ENCODE results near the gene ACTL6A. TPM values are rescaled to one million over a fixed set of nuclear protein-coding genes. Genes with fewer than 3 reads are reported as not detected.

ACTL6A gene
- total RNA-seq, 1 donor from 2014 or later = 43.5 TPM

DNA sequence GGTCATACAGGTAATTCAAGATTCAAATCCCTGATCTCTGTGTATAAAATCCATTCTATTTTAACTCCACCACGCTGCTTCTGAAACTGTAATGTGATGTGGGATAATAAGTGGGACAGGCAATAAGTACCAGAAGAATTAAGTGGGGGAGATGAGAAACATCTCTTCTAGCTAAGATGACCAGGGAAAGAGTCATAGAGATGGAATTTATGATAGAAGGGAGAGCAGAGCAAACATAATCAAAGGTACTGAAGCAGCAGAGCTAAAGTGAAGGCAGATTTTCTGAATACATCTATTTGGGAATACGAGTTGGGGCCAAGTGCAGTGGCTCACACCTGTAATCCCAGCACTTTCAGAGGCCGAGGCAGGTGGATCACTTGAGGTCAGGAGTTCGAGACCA is 36.8 kb downstream of the ACTL6A start:
- Mint-ChIP-seq H3K9me3 (no peaks in the 10 kb centered on the region), H3K27me3 (ENCODE audit: low read depth) (no peaks in the 10 kb centered on the region), H3K27ac (no peak overlapping the region), H3K4me3 (no peak overlapping the region), H3K36me3 (peaks cover 22% of the 10 kb centered on the region), H3K4me1 (peaks cover 9% of the 10 kb centered on the region)
- TF ChIP-seq, protein P1, sequence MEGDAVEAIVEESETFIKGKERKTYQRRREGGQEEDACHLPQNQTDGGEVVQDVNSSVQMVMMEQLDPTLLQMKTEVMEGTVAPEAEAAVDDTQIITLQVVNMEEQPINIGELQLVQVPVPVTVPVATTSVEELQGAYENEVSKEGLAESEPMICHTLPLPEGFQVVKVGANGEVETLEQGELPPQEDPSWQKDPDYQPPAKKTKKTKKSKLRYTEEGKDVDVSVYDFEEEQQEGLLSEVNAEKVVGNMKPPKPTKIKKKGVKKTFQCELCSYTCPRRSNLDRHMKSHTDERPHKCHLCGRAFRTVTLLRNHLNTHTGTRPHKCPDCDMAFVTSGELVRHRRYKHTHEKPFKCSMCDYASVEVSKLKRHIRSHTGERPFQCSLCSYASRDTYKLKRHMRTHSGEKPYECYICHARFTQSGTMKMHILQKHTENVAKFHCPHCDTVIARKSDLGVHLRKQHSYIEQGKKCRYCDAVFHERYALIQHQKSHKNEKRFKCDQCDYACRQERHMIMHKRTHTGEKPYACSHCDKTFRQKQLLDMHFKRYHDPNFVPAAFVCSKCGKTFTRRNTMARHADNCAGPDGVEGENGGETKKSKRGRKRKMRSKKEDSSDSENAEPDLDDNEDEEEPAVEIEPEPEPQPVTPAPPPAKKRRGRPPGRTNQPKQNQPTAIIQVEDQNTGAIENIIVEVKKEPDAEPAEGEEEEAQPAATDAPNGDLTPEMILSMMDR (IDR thresholded peaks at IDR 0.05; ENCODE audit: unreplicated experiment) = no peak
- DNase-seq (ENCODE audit: low spot score in 2 of 2, unreplicated experiment in 2 of 2) = no peak

DNA sequence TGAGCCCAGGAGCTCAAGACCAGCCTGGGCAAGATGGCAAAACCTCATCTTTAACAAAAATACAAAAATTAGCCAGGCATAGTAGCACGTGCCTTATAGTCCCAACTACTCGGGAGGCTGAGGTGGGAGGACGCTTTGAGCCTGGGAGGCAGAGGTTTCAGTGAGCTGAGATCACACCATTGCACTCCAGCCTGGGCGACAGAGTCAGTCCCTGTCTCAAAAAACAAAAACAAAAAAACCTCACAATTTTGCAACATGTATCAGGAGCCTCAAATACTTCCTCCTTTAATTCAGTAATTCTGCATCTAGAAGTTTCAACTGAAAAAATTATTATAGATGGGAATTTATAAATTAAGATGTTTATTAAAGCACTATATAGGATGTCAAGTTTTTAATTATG is 40.6 kb downstream of the ACTL6A start:
- Mint-ChIP-seq H3K4me3 (peak overlapping the region; percentile 98), H3K27me3 (ENCODE audit: low read depth) (no peaks in the 10 kb centered on the region), H3K27ac (peak overlapping the region; percentile 25), H3K4me1 (peaks cover 16% of the 10 kb centered on the region), H3K9me3 (no peaks in the 10 kb centered on the region), H3K36me3 (peaks cover 17% of the 10 kb centered on the region)
- TF ChIP-seq, protein P1 (IDR thresholded peaks at IDR 0.05; ENCODE audit: unreplicated experiment) = no peak
- DNase-seq (ENCODE audit: low spot score in 2 of 2, unreplicated experiment in 2 of 2) = no peak

DNA sequence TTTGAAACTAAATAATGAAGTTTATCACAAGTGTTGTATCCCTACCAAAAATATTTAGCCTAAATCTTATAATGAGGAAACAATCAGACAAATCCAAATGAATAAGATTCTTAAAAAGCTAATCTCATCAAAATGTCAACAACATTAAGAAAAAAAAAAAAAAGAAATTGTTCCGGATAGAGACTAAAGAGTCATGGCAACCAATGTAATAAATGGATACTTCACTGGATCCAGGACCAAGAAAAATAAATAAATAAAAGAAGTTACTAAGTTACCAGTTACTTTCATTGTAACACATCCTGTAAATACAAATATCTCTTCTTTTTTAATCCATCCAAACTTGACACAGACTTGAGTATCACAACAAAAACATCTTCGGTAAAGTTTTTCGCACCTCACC is 41.1 kb downstream of the ACTL6A start:
- peak overlapping the region; percentile 100 for H3K27ac Mint-ChIP-seq
- H3K9me3 Mint-ChIP-seq = no peaks in the 10 kb centered on the region
- H3K4me1 Mint-ChIP-seq = peaks cover 16% of the 10 kb centered on the region
- H3K4me3 Mint-ChIP-seq = peak overlapping the region; percentile 98
- no peaks in the 10 kb centered on the region for H3K27me3 Mint-ChIP-seq (ENCODE audit: low read depth)
- TF ChIP-seq, protein P1 (IDR thresholded peaks at IDR 0.05; ENCODE audit: unreplicated experiment) = no peak
- peaks cover 14% of the 10 kb centered on the region for H3K36me3 Mint-ChIP-seq
- no peak for DNase-seq (ENCODE audit: low spot score in 2 of 2, unreplicated experiment in 2 of 2)

DNA sequence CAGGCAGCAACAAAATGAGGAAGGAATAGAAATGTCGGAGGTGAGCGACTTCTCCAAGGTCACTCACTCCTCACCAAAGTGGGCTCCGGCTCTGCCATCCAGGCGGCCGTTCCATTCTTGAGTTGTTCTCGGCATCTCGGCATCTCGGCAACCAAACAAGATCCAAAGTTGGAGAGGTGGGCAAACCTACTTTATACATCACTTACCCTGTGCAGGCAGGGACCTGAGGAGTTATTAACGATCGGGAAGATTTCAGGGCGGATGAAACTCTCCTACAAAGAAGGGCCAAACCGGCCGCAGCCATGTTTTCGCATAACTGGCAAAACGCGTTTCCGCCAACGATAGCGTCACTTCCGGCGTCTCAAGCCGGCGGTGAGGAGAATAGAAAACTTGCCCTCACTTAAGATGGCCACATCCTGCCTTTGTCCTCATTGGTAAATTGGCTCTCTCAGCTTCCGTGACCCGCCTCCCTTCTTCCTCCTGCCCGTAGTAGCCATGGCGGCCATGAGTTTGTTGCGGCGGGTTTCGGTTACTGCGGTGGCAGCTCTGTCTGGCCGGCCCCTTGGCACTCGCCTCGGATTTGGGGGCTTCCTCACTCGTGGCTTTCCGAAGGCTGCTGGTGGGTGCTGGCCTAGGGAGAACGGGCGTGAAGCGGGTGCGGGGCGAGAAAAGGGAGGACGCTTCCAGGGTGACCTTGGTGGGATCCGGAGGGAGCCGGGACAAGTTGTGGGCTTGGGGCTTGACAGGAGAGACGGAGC is 41.8 kb downstream of the ACTL6A start, which contains the start of the genes MRPL47 and NDUFB5:
Gene MRPL47 (minus strand): TSS at position 318 of the 758 bp plus-strand sequence. CDS start 14 bp downstream, at position 304.
Gene NDUFB5 (plus strand): TSS at position 474 of the 758 bp plus-strand sequence. CDS start 22 bp downstream, at position 496.
- TF ChIP-seq, protein P1 (IDR thresholded peaks at IDR 0.05; ENCODE audit: unreplicated experiment) = no peak
- peak within 1 kb of the TSS; percentile 98 for H3K4me3 Mint-ChIP-seq
- no peaks in the 10 kb centered on the region for H3K27me3 Mint-ChIP-seq (ENCODE audit: low read depth)
- peaks cover 14% of the 10 kb centered on the region for H3K36me3 Mint-ChIP-seq
- peaks cover 16% of the 10 kb centered on the region for H3K4me1 Mint-ChIP-seq
- H3K27ac Mint-ChIP-seq = peak within 1 kb of the TSS; percentile 100
- no peaks in the 10 kb centered on the region for H3K9me3 Mint-ChIP-seq
- peak; percentile 79 to 91 for DNase-seq (ENCODE audit: low spot score in 2 of 2, unreplicated experiment in 2 of 2)

DNA sequence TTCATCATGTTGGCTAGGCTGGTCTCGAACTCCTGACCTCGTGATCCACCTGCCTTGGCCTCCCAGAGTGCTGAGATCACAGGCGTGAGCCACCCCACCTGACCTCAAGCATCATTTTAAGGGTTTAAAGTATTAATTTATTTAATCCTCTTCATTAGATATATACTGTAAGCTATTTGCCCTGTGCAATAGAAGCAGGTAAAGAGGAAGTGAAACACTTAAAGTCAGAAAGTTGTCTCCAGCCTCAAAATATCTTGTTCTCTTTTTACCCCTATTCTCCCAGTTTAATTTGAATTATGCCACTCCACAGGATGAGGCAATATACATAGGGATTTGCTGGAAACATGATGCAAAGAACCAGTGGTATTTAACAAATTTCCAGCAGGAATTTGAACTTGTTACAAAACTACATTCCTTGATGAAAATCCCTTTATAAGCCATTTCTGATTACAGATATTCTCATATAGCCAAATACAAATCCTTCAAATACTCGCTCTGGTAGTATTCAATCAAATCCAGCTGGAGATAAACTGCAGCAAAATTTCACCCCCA is 43.9 kb downstream of the ACTL6A start:
- Mint-ChIP-seq H3K27ac (no peak overlapping the region), H3K36me3 (peaks cover 10% of the 10 kb centered on the region), H3K27me3 (ENCODE audit: low read depth) (no peaks in the 10 kb centered on the region), H3K4me3 (peak overlapping the region; percentile 32), H3K4me1 (peaks cover 16% of the 10 kb centered on the region), H3K9me3 (no peaks in the 10 kb centered on the region)
- TF ChIP-seq, protein P1 (IDR thresholded peaks at IDR 0.05; ENCODE audit: unreplicated experiment) = no peak
- DNase-seq (ENCODE audit: low spot score in 2 of 2, unreplicated experiment in 2 of 2) = no peak

Measured in mesothelial cell of epicardium (in vitro differentiated cells).